Measurements from ENCODE around the gene VCX3A.
"Not testable (repeated sequence)": the region's sequence is repeated elsewhere in the genome, so short reads cannot be mapped to it uniquely, and the experiment has no call there.

The VCX3A gene

DNA sequence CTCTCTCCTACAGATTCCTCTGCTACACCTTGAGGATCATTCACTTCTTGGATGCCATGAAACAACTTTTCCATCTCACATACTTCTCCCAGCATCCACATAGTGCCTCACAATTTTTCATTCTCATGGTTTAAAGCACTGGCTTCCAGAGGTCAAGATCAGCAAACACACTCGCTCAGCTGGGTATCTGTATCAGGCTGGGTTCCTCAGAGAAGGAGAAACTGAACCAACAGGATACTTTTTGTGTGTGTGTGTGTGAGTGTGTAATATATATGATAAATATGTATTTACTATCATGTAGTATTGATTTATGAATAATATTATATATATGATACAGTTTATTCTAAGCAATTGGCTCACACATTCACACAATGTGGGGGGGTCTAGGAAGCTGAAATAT is at the start of gene VCX3A:
VCX3A (minus strand) TSS at position 101 of the 400 bp plus-strand sequence. CDS start 621 bp downstream, outside the sequence.
- DNase-seq (ENCODE audit: low spot score) = not testable (repeated sequence)

DNA sequence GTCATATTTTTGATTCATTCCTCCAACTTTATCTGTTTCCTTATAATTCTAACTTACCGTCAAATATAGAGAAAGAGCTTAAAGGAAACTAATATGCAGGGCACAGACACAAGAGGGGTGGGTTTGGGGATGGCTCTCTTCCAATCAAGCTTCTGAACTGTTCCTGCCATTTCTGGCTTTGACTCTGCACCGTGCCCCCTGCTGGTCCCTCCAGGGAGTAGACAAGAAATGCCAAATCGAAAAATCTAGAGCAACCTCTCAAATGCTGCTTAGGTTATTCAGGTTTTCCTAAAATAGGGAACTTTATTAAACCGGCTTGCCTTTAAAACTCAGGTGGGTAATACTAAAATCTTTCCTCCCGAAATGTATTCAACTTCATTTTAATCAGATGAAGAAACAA is 39.8 kb upstream of the VCX3A start:
- no peak for DNase-seq (ENCODE audit: low spot score)

DNA sequence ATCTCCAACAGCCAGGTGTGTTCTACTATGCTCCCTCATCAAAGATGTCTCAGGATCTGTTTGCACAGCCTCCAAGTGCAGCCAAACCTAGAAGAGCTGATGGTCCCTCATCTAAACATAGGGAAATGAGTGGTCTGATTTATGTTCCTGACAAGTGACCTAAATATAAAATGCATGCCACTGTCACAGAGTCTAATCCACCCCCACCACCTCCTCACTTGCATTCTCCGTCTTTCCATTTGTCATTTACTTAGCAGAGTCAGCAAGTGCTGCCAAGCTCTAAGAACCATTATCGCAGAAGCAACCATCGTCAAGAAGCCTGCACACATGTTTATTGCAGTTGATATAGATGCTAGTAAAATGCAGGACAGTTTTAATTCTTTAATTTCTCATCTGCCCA is 33.1 kb upstream of the VCX3A start:
- no peak for DNase-seq (ENCODE audit: low spot score)

DNA sequence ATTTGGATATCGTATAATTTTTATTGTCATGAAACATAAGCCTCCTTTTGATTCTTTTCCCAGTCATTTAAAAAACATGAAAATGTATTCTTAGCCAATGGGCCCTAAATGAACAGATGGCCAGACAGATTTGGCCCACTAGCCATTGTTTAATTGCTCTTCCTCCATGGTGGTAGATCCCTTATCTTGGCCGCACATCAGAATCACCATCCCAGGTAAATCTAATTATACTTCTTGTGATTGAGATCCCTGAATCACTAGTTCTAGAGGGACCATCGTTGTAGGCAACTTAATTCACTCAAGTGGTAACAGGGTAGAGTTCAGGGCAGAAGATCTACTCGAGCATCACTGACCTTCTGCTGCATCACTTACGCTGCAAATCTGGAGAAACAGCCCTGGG is 24.1 kb upstream of the VCX3A start:
- no peak for DNase-seq (ENCODE audit: low spot score)

DNA sequence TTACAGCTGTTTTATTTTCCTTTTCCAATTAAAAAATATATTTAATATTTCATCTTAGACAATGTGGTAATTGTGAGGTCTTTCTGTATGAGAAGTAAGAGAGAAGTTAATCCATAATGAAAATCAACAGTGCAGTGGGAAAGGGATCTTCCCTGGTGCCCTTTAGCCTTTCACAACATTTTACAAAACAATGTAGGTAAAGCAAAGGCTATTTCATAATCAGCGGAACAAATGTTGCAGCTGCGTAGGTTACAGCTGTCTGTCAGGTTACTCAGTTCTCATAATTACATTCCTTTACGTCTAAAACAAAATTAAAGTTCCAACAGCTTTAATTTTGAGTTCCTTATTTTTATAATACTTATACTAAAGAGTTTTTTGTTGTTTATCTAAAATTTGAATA is 22.8 kb upstream of the VCX3A start:
- no peak for DNase-seq (ENCODE audit: low spot score)

DNA sequence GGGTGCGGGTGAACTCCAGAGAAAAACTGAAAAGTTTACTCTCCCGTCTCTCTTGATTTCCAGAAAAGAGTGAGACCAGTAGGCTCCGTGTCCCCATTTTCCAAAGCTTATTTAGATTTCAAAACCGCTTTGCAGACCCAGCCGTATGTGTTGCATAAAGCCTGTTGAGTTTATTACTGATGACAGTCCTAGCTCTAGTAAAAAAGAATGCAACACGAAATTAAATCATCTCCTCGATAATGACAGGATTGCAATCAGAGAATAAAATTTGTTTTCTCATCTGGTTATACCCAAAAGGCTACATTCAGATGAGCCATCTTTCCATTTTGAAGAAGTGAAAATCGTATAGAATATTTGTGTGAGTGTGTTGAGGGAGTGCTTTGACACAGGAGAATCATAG is 16.1 kb upstream of the VCX3A start:
- no peak for DNase-seq (ENCODE audit: low spot score)

DNA sequence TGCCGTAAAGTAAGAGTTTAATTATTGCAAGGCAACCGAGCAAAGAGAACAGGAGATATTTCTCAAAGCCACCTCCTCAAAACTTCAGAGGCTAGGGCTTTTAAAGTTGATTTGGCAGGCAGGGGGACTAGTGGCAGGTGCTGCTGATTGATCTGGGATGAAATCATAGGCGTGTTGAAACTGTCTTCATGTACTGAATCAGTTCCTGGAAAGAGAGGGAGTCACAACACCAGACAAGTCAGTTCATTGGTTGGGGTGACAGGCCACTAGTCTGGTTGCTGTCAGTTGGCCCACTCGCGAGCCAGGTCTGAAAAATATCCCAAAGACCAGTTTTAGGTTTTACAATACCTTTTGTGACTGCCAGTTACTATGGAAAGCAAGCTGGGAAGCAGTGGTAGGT is 10.8 kb upstream of the VCX3A start:
- no peak for DNase-seq (ENCODE audit: low spot score)

DNA sequence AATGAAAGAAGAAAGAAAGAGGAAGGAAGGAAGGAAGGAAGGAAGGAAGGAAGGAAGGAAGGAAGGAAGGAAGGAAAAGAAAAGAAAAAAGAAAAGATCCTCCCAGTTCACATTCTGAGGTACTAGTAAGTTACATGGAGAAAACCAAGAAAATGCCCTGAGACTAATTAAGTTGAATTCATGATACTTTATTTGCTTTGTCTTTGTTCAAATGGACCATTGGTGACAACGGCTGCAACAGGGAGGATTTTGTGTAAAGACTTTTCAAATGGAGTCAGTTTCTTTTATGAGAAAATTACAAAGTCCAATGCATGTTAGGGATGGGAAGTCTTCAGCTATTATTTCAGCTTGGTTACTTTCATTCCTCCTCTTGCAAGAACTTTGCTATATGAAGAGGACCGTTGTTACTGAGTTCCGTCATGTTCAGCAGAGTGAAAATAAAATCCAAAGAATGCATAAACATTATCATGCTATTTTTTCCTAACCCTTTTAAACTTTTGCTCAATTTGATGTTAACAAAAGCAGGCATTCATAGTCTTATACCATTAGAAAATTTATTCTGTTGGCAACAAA is 8.3 kb downstream of the VCX3A start:
- no peak for DNase-seq (ENCODE audit: low spot score)

DNA sequence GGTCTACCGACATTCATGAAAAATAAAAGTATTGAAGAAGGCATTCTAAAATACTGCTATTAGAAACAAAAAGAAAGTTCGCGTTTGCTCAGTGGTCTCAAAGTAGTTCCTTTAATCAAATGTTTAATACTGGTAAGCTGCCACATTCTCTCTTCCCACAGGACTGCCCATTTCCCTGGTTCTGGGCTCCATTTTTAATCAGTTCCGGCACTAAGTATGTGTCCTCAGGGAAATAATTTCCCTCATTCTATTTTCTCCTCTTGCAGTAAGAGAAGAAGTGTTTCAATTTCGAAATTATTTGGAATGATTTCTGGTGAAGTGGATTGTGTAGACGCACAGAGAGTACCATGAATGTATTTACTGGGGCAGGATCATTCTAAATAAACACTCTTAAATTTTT is 17.5 kb downstream of the VCX3A start:
- no peak for DNase-seq (ENCODE audit: low spot score)

DNA sequence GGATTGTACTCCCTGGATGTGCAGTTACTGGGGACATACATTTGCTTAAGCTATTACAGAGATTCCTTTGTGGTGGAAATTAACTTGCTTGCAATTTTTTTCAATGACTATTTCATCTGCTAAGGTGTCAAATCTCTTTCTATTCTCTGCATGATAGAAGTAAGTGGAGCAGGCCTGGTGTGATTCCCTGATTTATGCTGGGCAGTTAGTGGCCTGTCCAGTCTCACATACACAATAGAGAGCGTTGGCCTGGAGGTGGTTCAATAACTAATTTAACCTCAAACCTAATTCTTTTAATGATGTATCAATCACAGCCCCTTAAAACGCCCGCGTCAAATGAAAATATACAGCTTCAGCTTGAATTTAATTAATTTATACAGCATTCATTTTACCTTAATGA is 28.5 kb downstream of the VCX3A start:
- DNase-seq (ENCODE audit: low spot score) = no peak

DNA sequence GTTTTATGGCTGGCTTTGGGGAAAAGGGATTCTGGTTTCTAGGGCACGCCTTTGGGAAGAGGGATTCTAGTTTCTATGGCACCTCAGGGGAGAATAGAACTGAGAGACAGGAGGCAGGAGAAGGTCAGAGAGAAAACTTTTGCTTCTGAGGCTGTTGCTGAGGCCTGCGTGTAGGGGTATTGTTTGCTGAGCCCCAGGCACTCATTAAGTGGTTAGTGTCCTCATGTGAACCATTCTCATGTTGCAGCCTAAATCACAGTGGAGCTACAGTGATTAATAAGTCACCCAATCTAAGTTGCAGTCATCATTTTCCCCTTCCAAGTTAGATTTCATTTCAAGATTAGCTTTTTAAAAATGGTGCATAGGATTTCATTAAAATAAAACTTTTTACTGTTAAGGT is 29.0 kb downstream of the VCX3A start:
- DNase-seq (ENCODE audit: low spot score) = no peak

DNA sequence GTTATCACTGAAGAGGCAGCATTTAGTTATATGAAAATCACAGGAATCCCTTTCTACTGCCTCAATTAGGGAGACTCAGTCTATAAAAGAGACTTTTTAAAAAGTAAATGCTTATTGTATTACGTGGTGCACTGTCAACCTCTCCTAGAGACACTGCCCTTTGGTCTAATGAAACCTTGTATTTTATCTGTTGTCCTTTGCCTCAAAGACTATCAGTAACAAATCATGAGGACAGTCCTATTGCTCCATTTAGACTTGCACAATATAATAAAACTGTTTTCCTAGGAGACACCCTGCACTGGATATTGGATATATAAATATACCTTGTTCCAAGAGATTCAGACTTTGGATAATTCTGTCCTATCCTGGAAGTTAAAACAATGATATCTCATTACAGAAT is 34.2 kb downstream of the VCX3A start:
- no peak for DNase-seq (ENCODE audit: low spot score)

DNA sequence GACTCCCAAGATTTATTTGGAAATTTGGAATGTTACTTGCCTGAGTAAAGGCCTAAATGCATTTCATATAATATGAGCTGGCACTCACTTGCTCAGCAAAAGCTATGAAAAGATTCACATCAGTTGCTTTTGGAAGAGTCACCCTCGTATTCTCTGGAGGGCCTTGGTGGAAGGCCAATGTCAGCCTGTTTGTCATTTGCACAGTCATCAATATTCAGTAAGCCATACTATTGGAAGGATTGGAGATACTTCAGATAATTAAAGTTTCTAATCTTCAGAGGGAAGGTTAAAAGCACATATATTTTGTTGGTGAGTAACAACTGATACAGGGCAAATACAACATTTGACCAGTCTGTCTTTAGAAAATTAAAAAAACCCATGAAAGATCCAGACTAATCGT is 36.6 kb downstream of the VCX3A start:
- no peak for DNase-seq (ENCODE audit: low spot score)

Data from AG20443 (cell line).